ENCODE data around the gene CSNK2B.
"Not testable (repeated sequence)": the region's sequence is repeated elsewhere in the genome, so short reads cannot be mapped to it uniquely, and the experiment has no call there.

Gene CSNK2B

GRCh38 chr6:31708224-31708623, 42.3 kb downstream of the CSNK2B start:
- DNase-seq (ENCODE audit: extremely low spot score, insufficient read length, low read depth): no peak
- no peak for FAIRE-seq

- DNase-seq (ENCODE audit: extremely low spot score, insufficient read length, low read depth); FAIRE-seq: not testable (repeated sequence)
These were observed 43.3 kb downstream of the CSNK2B start for GRCh38 chr6:31709157-31709556.

- no peak for FAIRE-seq
- DNase-seq (ENCODE audit: extremely low spot score, insufficient read length, low read depth): no peak
These were observed 44.8 kb downstream of the CSNK2B start for GRCh38 chr6:31710523-31711219.

- FAIRE-seq (no peak), DNase-seq (ENCODE audit: extremely low spot score, insufficient read length, low read depth) (no peak)
These were observed 45.4 kb downstream of the CSNK2B start for GRCh38 chr6:31711233-31711632.

- no peak for FAIRE-seq
These were observed 46.4 kb downstream of the CSNK2B start for GRCh38 chr6:31712296-31712695.

GRCh38 chr6:31713465-31713864, 47.6 kb downstream of the CSNK2B start:
- FAIRE-seq (no peak), DNase-seq (ENCODE audit: extremely low spot score, insufficient read length, low read depth) (no peak)

More at GRCh38 chr6:31712296-31712695, 46.4 kb downstream of the CSNK2B start:
- no peak for DNase-seq (ENCODE audit: extremely low spot score, insufficient read length, low read depth)

GRCh38 chr6:31713991-31714684, 48.3 kb downstream of the CSNK2B start:
- DNase-seq (ENCODE audit: extremely low spot score, insufficient read length, low read depth) (no peak), FAIRE-seq (no peak)

- FAIRE-seq (no peak), DNase-seq (ENCODE audit: extremely low spot score, insufficient read length, low read depth) (no peak)
These were observed 49.4 kb downstream of the CSNK2B start, which contains the start of gene LY6G6D for GRCh38 chr6:31715022-31715958. TSS of gene LY6G6D (plus strand) at chr6:31715348. CDS start at chr6:31715356, 8 bp downstream.

GRCh38 chr6:31717499-31718222, 51.8 kb downstream of the CSNK2B start:
- DNase-seq (ENCODE audit: extremely low spot score, insufficient read length, low read depth) (no peak), FAIRE-seq (no peak)

GRCh38 chr6:31718265-31718664, 52.4 kb downstream of the CSNK2B start:
- DNase-seq (ENCODE audit: extremely low spot score, insufficient read length, low read depth) (no peak), FAIRE-seq (no peak)

GRCh38 chr6:31719001-31719400, 53.1 kb downstream of the CSNK2B start:
- no peak for FAIRE-seq
- DNase-seq (ENCODE audit: extremely low spot score, insufficient read length, low read depth): no peak

All from GM18507 (cell line).